Neural cell (in vitro differentiated cells): Measurements from ENCODE around the gene ANKMY1. TPM values are rescaled to one million over a fixed set of nuclear protein-coding genes. Genes with fewer than 3 reads are reported as not detected.

Experiments
- H2AFZ ChIP-seq: fragments of 200-600, 300-800 bp; sonication (generic), shearing (Covaris generic); 2 replicates; pipeline ENCODE4 v1.6.0; 2014; ENCODE audit warnings: low read depth, mild to moderate bottlenecking, antibody characterized with exemption, low read length, moderate library complexity
- H3F3A ChIP-seq: fragments of 200-600 bp; shearing (Covaris generic); 2 replicates; pipeline ENCODE4 v1.6.1; 2016; ENCODE audit warnings: mild to moderate bottlenecking, moderate library complexity, mixed read lengths, antibody characterized with exemption, low read length; ENCODE audit not compliant: insufficient read depth, poor library complexity, severe bottlenecking
- H3K27ac ChIP-seq: fragments of 200-600, 300-800 bp; sonication (generic), shearing (Covaris generic); 2 replicates; pipeline ENCODE4 v1.5.1; 2014; ENCODE audit warnings: mild to moderate bottlenecking, low read length, moderate library complexity
- H3K27me3 ChIP-seq: fragments of 300-800, 200-600 bp; sonication (generic), shearing (Covaris generic); 2 replicates; pipeline ENCODE4 v1.6.0; 2014; ENCODE audit warnings: mild to moderate bottlenecking, low read depth, low read length, moderate library complexity; ENCODE audit not compliant: insufficient read depth
- H3K36me3 ChIP-seq: fragments of 300-800, 200-600 bp; sonication (generic), shearing (Covaris generic); 2 replicates; pipeline ENCODE4 v1.5.1; 2014; ENCODE audit warnings: mild to moderate bottlenecking, antibody characterized with exemption, low read length, moderate library complexity; ENCODE audit not compliant: insufficient read depth
- H3K4me2 ChIP-seq: fragments of 300-800, 200-600 bp; sonication (generic), shearing (Covaris generic); 2 replicates; pipeline ENCODE4 v1.6.0; 2014; ENCODE audit warnings: mild to moderate bottlenecking, low read length
- H3K4me3 ChIP-seq: fragments of 300-800, 200-600 bp; sonication (generic), shearing (Covaris generic); 2 replicates; pipeline ENCODE4 v1.5.1; 2014; ENCODE audit warnings: mild to moderate bottlenecking, low read length, moderate library complexity
- H3K79me2 ChIP-seq: fragments of 200-600 bp; shearing (Covaris generic); replicated peaks from 2 replicates; pipeline ENCODE4 v1.6.0; 2014; ENCODE audit warnings: mild to moderate bottlenecking, low read length, moderate library complexity; ENCODE audit not compliant: insufficient read depth
- H3K9ac ChIP-seq: fragments of 300-800, 200-600 bp; sonication (generic), shearing (Covaris generic); 2 replicates; pipeline ENCODE4 v1.6.1; 2016; ENCODE audit warnings: mild to moderate bottlenecking, low read length, mixed read lengths
- H3K9me2 ChIP-seq: fragments of 200-600 bp; shearing (Covaris generic); 2 replicates; pipeline ENCODE4 v1.6.1; 2016; ENCODE audit warnings: mild to moderate bottlenecking, low read length, mixed read lengths; ENCODE audit not compliant: insufficient read depth
- H3K9me3 ChIP-seq: fragments of 200-600, 300-800 bp; sonication (generic), shearing (Covaris generic); 2 replicates; pipeline ENCODE4 v1.6.1; 2016; ENCODE audit warnings: mild to moderate bottlenecking, mixed run types, low read length, moderate library complexity, mixed read lengths
- H4K20me1 ChIP-seq: fragments of 200-600 bp; shearing (Covaris generic); 2 replicates; pipeline ENCODE4 v1.6.1; 2016; ENCODE audit warnings: mild to moderate bottlenecking, mixed run types; ENCODE audit not compliant: insufficient read depth
- CTCF ChIP-seq: fragments of 450-650 bp; IDR thresholded peaks from 2 replicates; pipeline ENCODE4 v1.5.1; 2014; ENCODE audit warnings: antibody characterized with exemption, mild to moderate bottlenecking, moderate library complexity; ENCODE audit not compliant: poor library complexity, severe bottlenecking
- EP300 ChIP-seq: fragments of 450-650 bp; conservative IDR thresholded peaks from 2 replicates; pipeline ENCODE4 v1.6.1; 2014; ENCODE audit warnings: antibody characterized with exemption, mild to moderate bottlenecking, moderate library complexity; ENCODE audit not compliant: poor library complexity, severe bottlenecking
- EZH2 ChIP-seq: fragments of 200-600, 300-800 bp; shearing (Covaris generic), sonication (generic); IDR thresholded peaks from 2 replicates; pipeline ENCODE4 v1.6.1; 2014; ENCODE audit warnings: antibody characterized with exemption, low read length, borderline replicate concordance, mild to moderate bottlenecking; ENCODE audit not compliant: insufficient read depth, poor library complexity, severe bottlenecking
- MXI1 ChIP-seq: fragments of 450-650 bp; conservative IDR thresholded peaks from 2 replicates; pipeline ENCODE4 v1.6.1; 2014; ENCODE audit warnings: antibody characterized with exemption, mild to moderate bottlenecking; ENCODE audit not compliant: poor library complexity, severe bottlenecking
- POLR2AphosphoS5 ChIP-seq: IDR thresholded peaks from 2 replicates; pipeline ENCODE4 v1.6.1; 2012
- RAD21 ChIP-seq: fragments of 450-650 bp; conservative IDR thresholded peaks from 2 replicates; pipeline ENCODE4 v1.6.1; 2014; ENCODE audit warnings: antibody characterized with exemption, mild to moderate bottlenecking, moderate library complexity
- REST ChIP-seq: IDR thresholded peaks from 2 replicates; pipeline ENCODE4 v1.6.1; 2012; ENCODE audit warnings: borderline replicate concordance
- SMC3 ChIP-seq: fragments of 450-650 bp; conservative IDR thresholded peaks from 2 replicates; pipeline ENCODE4 v1.6.1; 2014; ENCODE audit warnings: antibody characterized with exemption, mild to moderate bottlenecking, moderate library complexity; ENCODE audit not compliant: poor library complexity
- TAF1 ChIP-seq: IDR thresholded peaks from 2 replicates; pipeline ENCODE4 v1.6.1; 2012; ENCODE audit warnings: low read depth
- polyA plus RNA-seq: library from polyadenylated mRNA; depleted of rRNA; stranded (reverse); fragments of >200 nt; gene quantifications from 2 replicates; pipeline ENCODE4 v1.2.3, GENCODE V29; 2014

Gene ANKMY1
- polyA plus RNA-seq, 1 donor from 2014 or later: 6.6 TPM

GRCh38 chr2:240589375-240589774 lies 31.6 kb upstream of the ANKMY1 start:
- no peak overlapping the region for H3K9ac ChIP-seq
- no peaks in the 10 kb centered on the region for H3K9me2 ChIP-seq
- H3K36me3 ChIP-seq: no peaks in the 10 kb centered on the region
- no peak overlapping the region for H3K4me3 ChIP-seq
- no peak overlapping the region for H2AFZ ChIP-seq
- no peaks in the 10 kb centered on the region for H4K20me1 ChIP-seq
- no peak for TF ChIP-seq POLR2AphosphoS5
- TF ChIP-seq MXI1: no peak
- TF ChIP-seq TAF1: no peak
- no peaks in the 10 kb centered on the region for H3K27me3 ChIP-seq
- H3K4me2 ChIP-seq: no peak overlapping the region
- no peaks in the 10 kb centered on the region for H3K9me3 ChIP-seq
- H3K27ac ChIP-seq: no peak overlapping the region
- no peaks in the 10 kb centered on the region for H3F3A ChIP-seq
- peaks cover 39% of the 10 kb centered on the region for H3K79me2 ChIP-seq

DNA sequence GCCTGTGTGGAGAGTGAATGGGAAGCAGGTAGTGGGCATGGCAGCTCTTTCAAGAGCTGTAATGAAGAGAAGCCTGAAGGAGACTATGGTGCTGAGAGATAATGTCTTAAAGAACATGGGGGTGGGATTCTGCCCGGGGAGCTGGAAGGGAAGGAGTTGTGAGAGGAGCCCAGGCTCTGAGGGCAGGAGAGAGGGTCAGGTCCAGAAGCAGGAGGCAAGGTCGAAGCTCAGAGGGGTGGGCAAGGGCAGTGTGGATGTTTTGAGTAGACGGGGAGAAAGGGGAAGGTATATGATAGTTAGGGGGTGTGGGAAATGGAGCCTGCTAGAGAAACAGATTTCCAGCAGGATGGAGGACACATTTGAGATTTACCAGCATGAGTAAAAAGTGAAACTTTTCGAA lies 30.9 kb upstream of the ANKMY1 start:
- no peaks in the 10 kb centered on the region for H3K27me3 ChIP-seq
- peaks cover 42% of the 10 kb centered on the region for H3K79me2 ChIP-seq
- H3K36me3 ChIP-seq: no peaks in the 10 kb centered on the region
- no peaks in the 10 kb centered on the region for H3F3A ChIP-seq
- H3K9me2 ChIP-seq: no peaks in the 10 kb centered on the region
- H3K4me2 ChIP-seq: peak overlapping the region; percentile 66
- TF ChIP-seq EP300 (no peak), CTCF (no peak), RAD21 (no peak), POLR2AphosphoS5 (no peak), MXI1 (no peak), REST (no peak), EZH2 (no peak), TAF1 (no peak), SMC3 (no peak)
- no peak overlapping the region for H3K9ac ChIP-seq
- no peaks in the 10 kb centered on the region for H4K20me1 ChIP-seq
- peak overlapping the region; percentile 92 for H3K4me3 ChIP-seq
- H2AFZ ChIP-seq: no peak overlapping the region
- no peaks in the 10 kb centered on the region for H3K9me3 ChIP-seq
- no peak overlapping the region for H3K27ac ChIP-seq
